BE2C (cell line): ENCODE data around the gene GJB5.

Experiments used
- DNase-seq: peaks from one replicate; pipeline ENCODE4 v3.0.0-alpha.2; 2020
- H3K27me3 ChIP-seq: fragments of 250-450 bp; sonication (Bioruptor Pico); 2 replicates; pipeline ENCODE4 v1.5.1; 2020; ENCODE audit warnings: mild to moderate bottlenecking
- H3K36me3 ChIP-seq: fragments of 250-450 bp; sonication (Bioruptor Pico); 2 replicates; pipeline ENCODE4 v1.5.1; 2020; ENCODE audit warnings: mild to moderate bottlenecking
- H3K4me1 ChIP-seq: fragments of 250-450 bp; sonication (Bioruptor Pico); 2 replicates; pipeline ENCODE4 v1.5.1; 2020
- H3K4me3 ChIP-seq: 2 replicates; pipeline ENCODE4 v1.5.1; 2011; ENCODE audit warnings: low read depth, low read length
- H3K9me3 ChIP-seq: fragments of 250-450 bp; sonication (Bioruptor Pico); 2 replicates; pipeline ENCODE4 v1.5.1; 2020
- TF ChIP-seq, protein P1 (sequence below): IDR thresholded peaks from 2 replicates; pipeline ENCODE4 v1.5.1; 2012; ENCODE audit warnings: mild to moderate bottlenecking, low read depth, low read length

The GJB5 gene

GRCh38 chr1:34740161-34740868 lies 14.5 kb upstream of the GJB5 start:
- no peak overlapping the region for H3K4me3 ChIP-seq
- no peaks in the 10 kb centered on the region for H3K4me1 ChIP-seq
- no peaks in the 10 kb centered on the region for H3K27me3 ChIP-seq
- TF ChIP-seq, protein P1, sequence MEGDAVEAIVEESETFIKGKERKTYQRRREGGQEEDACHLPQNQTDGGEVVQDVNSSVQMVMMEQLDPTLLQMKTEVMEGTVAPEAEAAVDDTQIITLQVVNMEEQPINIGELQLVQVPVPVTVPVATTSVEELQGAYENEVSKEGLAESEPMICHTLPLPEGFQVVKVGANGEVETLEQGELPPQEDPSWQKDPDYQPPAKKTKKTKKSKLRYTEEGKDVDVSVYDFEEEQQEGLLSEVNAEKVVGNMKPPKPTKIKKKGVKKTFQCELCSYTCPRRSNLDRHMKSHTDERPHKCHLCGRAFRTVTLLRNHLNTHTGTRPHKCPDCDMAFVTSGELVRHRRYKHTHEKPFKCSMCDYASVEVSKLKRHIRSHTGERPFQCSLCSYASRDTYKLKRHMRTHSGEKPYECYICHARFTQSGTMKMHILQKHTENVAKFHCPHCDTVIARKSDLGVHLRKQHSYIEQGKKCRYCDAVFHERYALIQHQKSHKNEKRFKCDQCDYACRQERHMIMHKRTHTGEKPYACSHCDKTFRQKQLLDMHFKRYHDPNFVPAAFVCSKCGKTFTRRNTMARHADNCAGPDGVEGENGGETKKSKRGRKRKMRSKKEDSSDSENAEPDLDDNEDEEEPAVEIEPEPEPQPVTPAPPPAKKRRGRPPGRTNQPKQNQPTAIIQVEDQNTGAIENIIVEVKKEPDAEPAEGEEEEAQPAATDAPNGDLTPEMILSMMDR: no peak
- no peaks in the 10 kb centered on the region for H3K36me3 ChIP-seq
- DNase-seq: no peak
- H3K9me3 ChIP-seq: no peaks in the 10 kb centered on the region

DNA sequence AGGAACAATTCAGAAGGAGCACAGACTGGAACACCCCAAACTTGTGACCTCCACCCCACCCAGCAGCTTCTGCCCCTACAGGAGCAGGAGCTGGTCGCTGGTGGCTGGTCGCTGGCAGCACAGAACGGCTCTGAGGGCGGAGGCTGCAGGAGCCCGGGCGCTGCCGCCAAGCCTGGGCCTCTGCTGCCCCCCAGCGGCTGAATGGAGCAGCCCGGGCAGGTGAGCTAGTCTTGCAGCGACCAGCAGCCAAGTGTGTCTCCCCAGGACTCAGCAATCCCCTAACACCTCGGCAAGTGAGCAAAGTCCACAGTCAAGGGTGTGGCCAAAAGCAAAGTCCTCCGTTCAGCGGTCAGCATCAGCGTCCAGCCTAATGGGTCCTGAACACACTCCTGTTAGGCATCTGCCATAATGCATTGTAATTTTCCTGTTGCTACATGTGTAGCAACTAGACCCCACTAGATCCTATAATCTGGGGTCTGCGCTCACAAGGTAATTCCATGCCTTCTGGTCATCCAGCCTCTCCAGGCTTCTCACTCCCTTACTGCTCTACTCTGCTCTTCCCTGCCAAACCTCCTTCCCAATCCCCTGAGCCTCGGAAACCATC lies 12.1 kb upstream of the GJB5 start:
- DNase-seq: peak; percentile 78
- Histone ChIP-seq H3K4me3 (no peak overlapping the region), H3K4me1 (no peaks in the 10 kb centered on the region), H3K36me3 (no peaks in the 10 kb centered on the region), H3K27me3 (no peaks in the 10 kb centered on the region), H3K9me3 (no peaks in the 10 kb centered on the region)
- TF ChIP-seq, protein P1: peak; percentile 73

GRCh38 chr1:34743775-34744174 lies 11.1 kb upstream of the GJB5 start:
- H3K36me3 ChIP-seq: no peaks in the 10 kb centered on the region
- H3K4me1 ChIP-seq: no peaks in the 10 kb centered on the region
- DNase-seq: no peak
- TF ChIP-seq, protein P1: no peak
- no peaks in the 10 kb centered on the region for H3K27me3 ChIP-seq
- H3K9me3 ChIP-seq: no peaks in the 10 kb centered on the region
- no peak overlapping the region for H3K4me3 ChIP-seq

DNA sequence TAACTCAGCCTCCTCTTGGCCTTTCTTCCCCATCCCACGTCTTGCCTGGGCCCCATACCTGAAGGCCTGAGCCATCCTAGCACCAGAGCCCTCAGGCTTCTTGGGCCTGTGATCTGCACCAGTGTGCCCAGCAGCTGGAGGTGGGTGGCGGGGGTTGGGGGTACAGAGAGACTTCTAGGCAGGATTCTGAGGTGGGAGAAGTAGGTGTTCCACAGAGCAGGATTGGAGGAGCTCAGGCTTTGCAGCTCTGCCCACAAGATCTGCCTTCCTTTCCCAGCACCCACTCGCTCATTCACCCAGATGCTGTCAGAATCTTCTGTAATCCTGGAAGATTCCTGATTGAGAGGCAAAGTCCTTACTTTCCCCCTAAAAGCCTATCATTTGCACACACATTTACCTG lies 10.0 kb upstream of the GJB5 start:
- TF ChIP-seq, protein P1: no peak
- Histone ChIP-seq H3K36me3 (no peaks in the 10 kb centered on the region), H3K9me3 (no peaks in the 10 kb centered on the region), H3K27me3 (no peaks in the 10 kb centered on the region), H3K4me3 (no peak overlapping the region), H3K4me1 (no peaks in the 10 kb centered on the region)
- no peak for DNase-seq

DNA sequence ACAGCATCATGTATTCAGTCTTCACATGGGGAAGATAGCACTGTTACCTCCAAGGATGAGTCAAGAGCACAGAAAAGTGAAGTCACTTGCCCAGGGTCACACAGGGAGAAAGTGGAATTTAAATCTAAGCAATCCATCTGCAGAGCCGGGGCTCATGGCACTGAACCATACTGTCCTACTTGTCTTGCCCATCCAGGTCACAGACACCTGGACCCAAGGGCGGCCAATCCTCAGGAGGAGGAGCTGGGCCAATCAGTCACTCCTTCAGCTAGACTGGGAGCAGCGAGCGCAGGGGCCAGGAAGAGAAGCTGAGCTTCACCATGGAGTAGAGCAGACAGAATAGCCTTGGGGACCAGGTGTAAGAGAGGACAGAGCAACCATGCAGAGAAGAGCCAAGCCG lies 9.2 kb upstream of the GJB5 start:
- Histone ChIP-seq H3K4me3 (no peak overlapping the region), H3K27me3 (no peaks in the 10 kb centered on the region), H3K9me3 (no peaks in the 10 kb centered on the region), H3K4me1 (no peaks in the 10 kb centered on the region), H3K36me3 (no peaks in the 10 kb centered on the region)
- DNase-seq: no peak
- TF ChIP-seq, protein P1: no peak

DNA sequence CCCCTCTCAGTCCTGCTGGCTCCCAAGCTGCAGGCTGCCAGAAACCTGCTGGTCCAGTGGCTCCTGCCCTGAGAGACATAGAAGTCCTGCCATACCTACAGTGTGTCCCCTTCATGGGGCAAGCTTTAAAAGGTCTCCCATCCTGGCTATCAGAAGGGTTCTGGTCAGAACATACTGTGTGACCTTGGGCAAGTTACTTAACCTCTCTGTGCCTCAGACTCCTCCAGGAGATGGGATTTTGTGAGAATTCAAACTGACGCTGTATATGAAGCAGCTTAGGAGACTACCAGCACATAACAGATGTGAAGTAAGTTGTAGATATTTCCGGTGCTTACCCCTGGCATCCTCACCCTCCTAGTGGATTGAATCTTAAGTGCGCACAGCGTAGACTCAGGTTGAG lies 8.7 kb upstream of the GJB5 start:
- no peaks in the 10 kb centered on the region for H3K4me1 ChIP-seq
- H3K27me3 ChIP-seq: no peaks in the 10 kb centered on the region
- TF ChIP-seq, protein P1: no peak
- DNase-seq: no peak
- H3K36me3 ChIP-seq: no peaks in the 10 kb centered on the region
- no peaks in the 10 kb centered on the region for H3K9me3 ChIP-seq
- H3K4me3 ChIP-seq: no peak overlapping the region
